Subcutaneous adipose tissue (tissue), 4 donors: ENCODE data around the gene NUCKS1. TPM values are rescaled to one million over a fixed set of nuclear protein-coding genes. Genes with fewer than 3 reads are reported as not detected.

Experiments used
- CTCF ChIP-seq: fragments of 450-650 bp; IDR thresholded peaks from one replicate; pipeline ENCODE4 v1.5.1; 2016; ENCODE audit warnings: low read depth, mild to moderate bottlenecking, control low read depth, antibody characterized with exemption, moderate library complexity
- total RNA-seq, 4 donors: library from RNA; depleted of rRNA; stranded (reverse); fragments of >200 nt; gene quantifications; one replicate each; pipeline ENCODE4 v1.1.0, GENCODE V29; 2016

Gene NUCKS1
- total RNA-seq, 4 donors from 2014 or later, result 60.2 to 111 (median 74.3) TPM

GRCh38 chr1:205726619-205727125 is 23.3 kb downstream of the NUCKS1 start:
- no peak for TF ChIP-seq CTCF

- no peak for TF ChIP-seq CTCF
These were observed 24.5 kb downstream of the NUCKS1 start for GRCh38 chr1:205725514-205725913.

- TF ChIP-seq CTCF, result no peak
These were observed 30.2 kb downstream of the NUCKS1 start for GRCh38 chr1:205719762-205720161.

DNA sequence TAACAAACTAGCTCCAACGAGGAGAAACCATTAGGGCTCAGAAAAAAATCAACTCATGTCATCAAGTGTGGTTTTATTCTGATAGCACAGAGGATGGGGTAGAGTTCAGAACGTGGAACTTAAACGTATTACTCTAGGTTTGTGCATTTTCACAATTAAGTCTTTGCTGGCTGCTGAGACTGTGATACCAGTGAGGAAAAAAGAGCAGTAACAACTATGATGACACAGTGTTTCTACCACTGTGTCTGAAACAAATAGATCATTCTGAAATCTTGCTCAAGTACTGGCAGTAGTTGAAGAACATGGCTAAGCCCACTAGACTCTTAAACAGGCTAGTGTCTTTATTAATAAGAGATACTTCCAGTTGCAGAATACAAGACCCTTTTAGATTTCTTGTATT is 31.0 kb downstream of the NUCKS1 start:
- no peak for TF ChIP-seq CTCF

- no peak for TF ChIP-seq CTCF
These were observed 33.4 kb downstream of the NUCKS1 start for GRCh38 chr1:205716371-205717132.

GRCh38 chr1:205715628-205716027 is 34.4 kb downstream of the NUCKS1 start:
- TF ChIP-seq CTCF, result no peak

DNA sequence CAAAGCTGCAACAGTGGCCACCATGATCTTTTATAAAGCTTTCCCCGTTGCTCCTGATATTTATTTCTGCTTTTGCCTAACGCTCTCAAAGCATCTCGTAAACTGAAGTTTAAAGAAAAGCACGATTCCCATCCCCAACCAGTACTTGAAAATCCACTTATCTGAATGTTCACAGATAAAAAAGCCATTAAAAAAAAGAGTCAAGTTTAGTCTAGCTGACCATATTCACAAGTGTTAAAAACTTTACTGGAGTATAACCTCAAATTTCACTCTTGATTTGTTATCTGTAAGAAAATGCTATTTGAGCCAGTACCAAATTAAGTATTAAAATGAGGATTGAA is 35.1 kb downstream of the NUCKS1 start:
- no peak for TF ChIP-seq CTCF
